ENCODE data around the gene SIX6.

- no peak for TF ChIP-seq CTCF (IDR thresholded peaks at IDR 0.05)
- TF ChIP-seq POLR2A (IDR thresholded peaks at IDR 0.05) = no peak
These were observed at the start of gene SIX6 for GRCh38 chr14:60508707-60509437.

Measured in Peyer's patch (tissue), 4 donors.